HuH-7 (cell line): Measurements from ENCODE around the gene EFHB.
A peak's percentile ranks its signal among the peaks of the same experiment; 100 is the strongest.
"Not testable (repeated sequence)": the region's sequence is repeated elsewhere in the genome, so short reads cannot be mapped to it uniquely, and the experiment has no call there.

Experiments
- DNase-seq: peaks from one replicate; pipeline ENCODE4 v3.0.0; 2011; ENCODE audit warnings: low spot score

Gene EFHB

GRCh38 chr3:19931180-19931692 is 2.8 kb downstream of the EFHB start:
- DNase-seq: no peak

- DNase-seq: no peak
Measured at GRCh38 chr3:19920401-19921080, 13.5 kb downstream of the EFHB start.

- no peak for DNase-seq
Measured at GRCh38 chr3:19917167-19917566, 16.9 kb downstream of the EFHB start.

GRCh38 chr3:19911452-19911851 is 22.6 kb downstream of the EFHB start:
- DNase-seq: no peak

- DNase-seq: no peak
Measured at GRCh38 chr3:19907523-19907922, 26.5 kb downstream of the EFHB start.

- no peak for DNase-seq
Measured at GRCh38 chr3:19903649-19904048, 30.4 kb downstream of the EFHB start.

GRCh38 chr3:19901918-19902317 is 32.1 kb downstream of the EFHB start:
- no peak for DNase-seq

- DNase-seq: no peak
Measured at GRCh38 chr3:19901337-19901736, 32.7 kb downstream of the EFHB start.

- DNase-seq: not testable (repeated sequence)
Measured at GRCh38 chr3:19899833-19900232, 34.2 kb downstream of the EFHB start.

GRCh38 chr3:19899264-19899663 is 34.8 kb downstream of the EFHB start:
- peak; percentile 35 for DNase-seq

- no peak for DNase-seq
Measured at GRCh38 chr3:19898721-19899120, 35.3 kb downstream of the EFHB start.

GRCh38 chr3:19891740-19892139 is 42.3 kb downstream of the EFHB start:
- DNase-seq: no peak

GRCh38 chr3:19888428-19889152 is 45.4 kb downstream of the EFHB start:
- DNase-seq: no peak

- DNase-seq: not testable (repeated sequence)
Measured at GRCh38 chr3:19887122-19887521, 46.9 kb downstream of the EFHB start.

- no peak for DNase-seq
Measured at GRCh38 chr3:19886404-19886803, 47.6 kb downstream of the EFHB start.

- DNase-seq: peak; percentile 59
Measured at GRCh38 chr3:19885468-19885867, 48.5 kb downstream of the EFHB start.

- no peak for DNase-seq
Measured at GRCh38 chr3:19881852-19882251, 52.2 kb downstream of the EFHB start.

GRCh38 chr3:19881036-19881435 is 53.0 kb downstream of the EFHB start:
- no peak for DNase-seq

GRCh38 chr3:19877656-19878055 is 56.4 kb downstream of the EFHB start:
- DNase-seq: no peak

- DNase-seq: peak; percentile 68
Measured at GRCh38 chr3:19866751-19867347, 67.2 kb downstream of the EFHB start.

- not testable (repeated sequence) for DNase-seq
Measured at GRCh38 chr3:19855318-19855717, 78.7 kb downstream of the EFHB start.

GRCh38 chr3:19846609-19847008 is 87.4 kb downstream of the EFHB start:
- not testable (repeated sequence) for DNase-seq
